A549 (cell line): Measurements from ENCODE around the gene PLCH1. TPM values are rescaled to one million over a fixed set of nuclear protein-coding genes. Genes with fewer than 3 reads are reported as not detected.

Source experiments
- ATAC-seq, 2 experiments: fragments of 200-7000 bp in 1 of 2; fragments of >200 bp in 1 of 2; cut with Nextera tagmentation in 1 of 2; cut with Tn5 transposase in 1 of 2; 3 replicates each; pipeline versions ENCODE4 v1.8.0 to v1.9.1; 2018 to 2020; ENCODE audit warnings: mild to moderate bottlenecking in 1 of 2, moderate library complexity in 1 of 2
- CTCF ChIA-PET: fragments of 300-600 bp; sonication (Branson Sonifier 250); formaldehyde crosslinking; extraction: SDS; loops from one replicate; lab custom pipeline; 2021; ENCODE audit warnings: antibody characterized with exemption, inconsistent platforms; lab: Yijun Ruan, JAX
- POLR2A ChIA-PET: fragments of 350-600 bp; formaldehyde crosslinking; extraction: SDS; loops from one replicate; lab custom pipeline; 2021; ENCODE audit warnings: antibody characterized with exemption, inconsistent platforms; lab: Yijun Ruan, JAX
- DNase-seq, 2 experiments: peaks; one replicate each; pipeline versions ENCODE4 v3.0.0 to v3.0.0-alpha.2; 2011 to 2016; ENCODE audit warnings: low read depth in 1 of 2, low spot score in 1 of 2
- FAIRE-seq: peaks from 2 replicates; lab custom pipeline; 2011; peaks lifted over from hg19 to GRCh38; lab: Jason Lieb, UNC
- H3K27ac ChIP-seq, 2 experiments: fragments of >200 bp; sonication (Bioruptor Twin); formaldehyde crosslinking; 3 replicates each; pipeline ENCODE4 v1.5.1; 2016 to 2017
- H3K4me1 ChIP-seq: fragments of >200 bp; sonication (Bioruptor Twin); formaldehyde crosslinking; 3 replicates; pipeline ENCODE4 v1.6.1; 2016
- H3K4me2 ChIP-seq: fragments of >200 bp; sonication (Bioruptor Twin); formaldehyde crosslinking; 3 replicates; pipeline ENCODE4 v1.6.1; 2016
- H3K4me3 ChIP-seq: fragments of >200 bp; sonication (Bioruptor Twin); formaldehyde crosslinking; 3 replicates; pipeline ENCODE4 v1.5.1; 2016
- H3K9me3 ChIP-seq: fragments of >200 bp; sonication (Bioruptor Twin); formaldehyde crosslinking; 3 replicates; pipeline ENCODE4 v1.6.1; 2016
- CBX2 ChIP-seq: fragments of 200-600 bp; sonication (generic); IDR thresholded peaks from 2 replicates; pipeline ENCODE4 v1.6.1; 2016; ENCODE audit warnings: low read depth, mild to moderate bottlenecking, borderline replicate concordance
- CBX8 ChIP-seq: fragments of 200-600 bp; sonication (generic); IDR thresholded peaks from 2 replicates; pipeline ENCODE4 v1.6.1; 2016
- FOSB ChIP-seq: fragments of 250-450 bp; sonication (Bioruptor Pico); IDR thresholded peaks from 2 replicates; pipeline ENCODE4 v1.5.0; 2020; ENCODE audit warnings: mild to moderate bottlenecking, moderate library complexity
- FOXS1 ChIP-seq: fragments of 250-450 bp; sonication (Bioruptor Pico); IDR thresholded peaks from 2 replicates; pipeline ENCODE4 v1.5.0; 2020; ENCODE audit warnings: mild to moderate bottlenecking, moderate library complexity
- HOXB13 ChIP-seq: fragments of 250-450 bp; sonication (Bioruptor Pico); IDR thresholded peaks from 2 replicates; pipeline ENCODE4 v1.5.0; 2020; ENCODE audit warnings: low read depth, mild to moderate bottlenecking, moderate library complexity
- HOXB5 ChIP-seq: fragments of 250-450 bp; sonication (Bioruptor Pico); IDR thresholded peaks from 2 replicates; pipeline ENCODE4 v1.5.0; 2020; ENCODE audit warnings: mild to moderate bottlenecking, moderate library complexity
- JUNB ChIP-seq: fragments of >200 bp; sonication (Bioruptor Twin); formaldehyde crosslinking; IDR thresholded peaks from 2 replicates; pipeline ENCODE4 v1.6.1; 2016
- KDM5A ChIP-seq: fragments of 200-600 bp; sonication (generic); IDR thresholded peaks from 2 replicates; pipeline ENCODE4 v1.6.1; 2016; ENCODE audit warnings: antibody characterized with exemption, mild to moderate bottlenecking
- MYC ChIP-seq: IDR thresholded peaks from 2 replicates; pipeline ENCODE4 v1.6.1; 2012; ENCODE audit warnings: mild to moderate bottlenecking, inconsistent platforms, low read length, improper control_type of control experiment, borderline replicate concordance
- NR3C1 ChIP-seq: fragments of >200 bp; sonication (Bioruptor Twin); formaldehyde crosslinking; IDR thresholded peaks from 3 replicates; pipeline ENCODE4 v1.6.1; 2017
- PHF8 ChIP-seq: fragments of 200-600 bp; sonication (generic); IDR thresholded peaks from 2 replicates; pipeline ENCODE4 v1.6.1; 2016; ENCODE audit warnings: low read depth, mild to moderate bottlenecking, antibody characterized with exemption, moderate library complexity, borderline replicate concordance
- RAD21 ChIP-seq, 2 experiments: fragments of >200 bp in 1 of 2; sonication (Bioruptor Twin) in 1 of 2; formaldehyde crosslinking in 1 of 2; IDR thresholded peaks in 1 of 2; conservative IDR thresholded peaks in 1 of 2; 2 replicates in 1 of 2; 3 replicates in 1 of 2; pipeline ENCODE4 v1.6.1; 2012 to 2018; ENCODE audit warnings: inconsistent platforms in 1 of 2
- RARB ChIP-seq: fragments of 250-450 bp; sonication (Bioruptor Pico); IDR thresholded peaks from 2 replicates; pipeline ENCODE4 v1.8.0; 2021; ENCODE audit warnings: mild to moderate bottlenecking, moderate library complexity
- ZC3H11A ChIP-seq: fragments of 450-650 bp; IDR thresholded peaks from 2 replicates; pipeline ENCODE4 v1.6.1; 2014; ENCODE audit warnings: antibody characterized with exemption, mild to moderate bottlenecking
- ZNF302 ChIP-seq: fragments of 250-450 bp; sonication (Bioruptor Pico); IDR thresholded peaks from 2 replicates; pipeline ENCODE4 v1.9.0; 2021; ENCODE audit warnings: inconsistent platforms, mild to moderate bottlenecking, moderate library complexity
- WGBS: methylation state at CpG from one replicate; pipeline ENCODE4 v1.1.6; 2017; ENCODE audit errors: missing lambda C conversion rate; 5-methylcytosine and 5-hydroxymethylcytosine counted together
- polyA plus RNA-seq, 4 experiments: library from polyadenylated mRNA; depleted of rRNA in 3 of 4; stranded (reverse); fragments of >200 nt; fragmentation: RNase III in 1 of 4; extraction: RNeasy Plus Mini Kit Qiagen cat#74134 plus additional on column Dnase treatment in 1 of 4; gene quantifications; 2 replicates in 3 of 4; 3 replicates in 1 of 4; pipeline ENCODE4 v1.2.3, GENCODE V29; 2011 to 2017
- TF ChIP-seq, protein P1 (sequence below): fragments of >200 bp; sonication (Bioruptor Twin); formaldehyde crosslinking; IDR thresholded peaks from 3 replicates; pipeline ENCODE4 v1.5.1; 2016
- TF ChIP-seq, protein P2 (sequence below): fragments of 250-450 bp; sonication (Bioruptor Pico); IDR thresholded peaks from 2 replicates; pipeline ENCODE4 v1.5.0; 2021; ENCODE audit warnings: mild to moderate bottlenecking, moderate library complexity, borderline replicate concordance
- TF ChIP-seq, protein P3 (sequence below): IDR thresholded peaks from 2 replicates; pipeline ENCODE4 v1.6.1; 2012; ENCODE audit warnings: low read depth, borderline replicate concordance

PLCH1 gene
- polyA plus RNA-seq, 2 of the 4 experiments (the other 2 are of a cell fraction), result 2.1 to 11.1 TPM

DNA sequence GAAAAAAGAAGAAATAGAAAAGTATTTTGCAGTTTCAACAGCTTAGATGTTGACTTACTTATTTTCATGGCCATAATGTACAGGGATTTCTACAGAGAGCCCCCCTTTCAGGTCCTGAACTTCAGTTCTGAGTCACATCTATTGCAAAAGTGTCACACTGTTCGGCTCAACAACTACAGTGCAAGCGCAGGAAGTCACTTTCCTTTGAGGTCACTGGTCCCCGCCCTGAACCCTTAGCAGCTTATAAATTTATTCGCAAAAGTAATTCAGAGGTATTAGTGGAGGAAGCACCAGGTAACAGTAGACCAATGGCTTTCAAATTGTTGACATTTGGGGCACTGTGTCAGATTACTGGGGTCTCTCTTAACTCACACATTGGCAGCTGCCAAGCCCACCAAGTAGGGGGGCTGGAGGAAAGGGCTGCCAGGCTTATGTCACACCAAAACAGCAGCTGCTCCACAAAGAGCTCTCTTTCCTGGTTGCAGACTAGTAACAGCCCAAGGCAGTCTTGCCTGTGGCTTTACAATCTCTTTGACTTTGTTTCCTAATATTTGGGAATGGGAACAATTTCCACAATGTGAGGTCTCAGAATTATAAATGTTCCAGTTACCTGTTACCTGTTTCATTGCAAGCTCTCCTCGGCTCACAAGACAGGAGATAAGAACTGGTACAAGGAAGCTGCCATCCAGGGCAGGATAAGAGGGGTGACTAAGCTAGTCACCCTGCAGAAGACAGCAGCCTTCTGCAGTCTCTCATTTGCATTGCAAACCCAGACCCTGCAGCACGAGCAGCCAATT is 321.1 kb downstream of the PLCH1 start:
- no peak overlapping the region for H3K27ac ChIP-seq
- CTCF ChIA-PET, result no interaction called here
- H3K4me2 ChIP-seq, result no peak overlapping the region
- FAIRE-seq (no peak), DNase-seq (no peak)
- 0 out of 3 replicates have a peak, but pooled peaks cover 3% of the 10 kb centered on the region for H3K9me3 ChIP-seq
- WGBS, result 60% methylated on average over 6 of the region's 6 CpGs
- H3K4me3 ChIP-seq, result no peak overlapping the region
- no peaks in the 10 kb centered on the region for H3K4me1 ChIP-seq
- no peak for TF ChIP-seq RAD21 (conservative IDR thresholded peaks at IDR 0.05 in 1 of 2, IDR thresholded peaks at IDR 0.05 in 1 of 2)
- no peak for TF ChIP-seq CBX2
- TF ChIP-seq, protein P1, sequence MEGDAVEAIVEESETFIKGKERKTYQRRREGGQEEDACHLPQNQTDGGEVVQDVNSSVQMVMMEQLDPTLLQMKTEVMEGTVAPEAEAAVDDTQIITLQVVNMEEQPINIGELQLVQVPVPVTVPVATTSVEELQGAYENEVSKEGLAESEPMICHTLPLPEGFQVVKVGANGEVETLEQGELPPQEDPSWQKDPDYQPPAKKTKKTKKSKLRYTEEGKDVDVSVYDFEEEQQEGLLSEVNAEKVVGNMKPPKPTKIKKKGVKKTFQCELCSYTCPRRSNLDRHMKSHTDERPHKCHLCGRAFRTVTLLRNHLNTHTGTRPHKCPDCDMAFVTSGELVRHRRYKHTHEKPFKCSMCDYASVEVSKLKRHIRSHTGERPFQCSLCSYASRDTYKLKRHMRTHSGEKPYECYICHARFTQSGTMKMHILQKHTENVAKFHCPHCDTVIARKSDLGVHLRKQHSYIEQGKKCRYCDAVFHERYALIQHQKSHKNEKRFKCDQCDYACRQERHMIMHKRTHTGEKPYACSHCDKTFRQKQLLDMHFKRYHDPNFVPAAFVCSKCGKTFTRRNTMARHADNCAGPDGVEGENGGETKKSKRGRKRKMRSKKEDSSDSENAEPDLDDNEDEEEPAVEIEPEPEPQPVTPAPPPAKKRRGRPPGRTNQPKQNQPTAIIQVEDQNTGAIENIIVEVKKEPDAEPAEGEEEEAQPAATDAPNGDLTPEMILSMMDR, result no peak
- TF ChIP-seq HOXB13, result no peak
- TF ChIP-seq ZC3H11A, result no peak
- TF ChIP-seq KDM5A, result no peak
- TF ChIP-seq NR3C1, result no peak
- TF ChIP-seq ZNF302 (CRISPR knock-in tag), result no peak
- TF ChIP-seq MYC, result no peak
- no peak for TF ChIP-seq HOXB5 (CRISPR knock-in tag)
- TF ChIP-seq, protein P2, sequence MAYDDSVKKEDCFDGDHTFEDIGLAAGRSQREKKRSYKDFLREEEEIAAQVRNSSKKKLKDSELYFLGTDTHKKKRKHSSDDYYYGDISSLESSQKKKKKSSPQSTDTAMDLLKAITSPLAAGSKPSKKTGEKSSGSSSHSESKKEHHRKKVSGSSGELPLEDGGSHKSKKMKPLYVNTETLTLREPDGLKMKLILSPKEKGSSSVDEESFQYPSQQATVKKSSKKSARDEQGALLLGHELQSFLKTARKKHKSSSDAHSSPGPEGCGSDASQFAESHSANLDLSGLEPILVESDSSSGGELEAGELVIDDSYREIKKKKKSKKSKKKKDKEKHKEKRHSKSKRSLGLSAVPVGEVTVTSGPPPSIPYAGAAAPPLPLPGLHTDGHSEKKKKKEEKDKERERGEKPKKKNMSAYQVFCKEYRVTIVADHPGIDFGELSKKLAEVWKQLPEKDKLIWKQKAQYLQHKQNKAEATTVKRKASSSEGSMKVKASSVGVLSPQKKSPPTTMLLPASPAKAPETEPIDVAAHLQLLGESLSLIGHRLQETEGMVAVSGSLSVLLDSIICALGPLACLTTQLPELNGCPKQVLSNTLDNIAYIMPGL (CRISPR knock-in tag), result no peak
- no peak for TF ChIP-seq FOXS1 (CRISPR knock-in tag)
- no peak for TF ChIP-seq PHF8
- TF ChIP-seq JUNB, result no peak
- TF ChIP-seq, protein P3, sequence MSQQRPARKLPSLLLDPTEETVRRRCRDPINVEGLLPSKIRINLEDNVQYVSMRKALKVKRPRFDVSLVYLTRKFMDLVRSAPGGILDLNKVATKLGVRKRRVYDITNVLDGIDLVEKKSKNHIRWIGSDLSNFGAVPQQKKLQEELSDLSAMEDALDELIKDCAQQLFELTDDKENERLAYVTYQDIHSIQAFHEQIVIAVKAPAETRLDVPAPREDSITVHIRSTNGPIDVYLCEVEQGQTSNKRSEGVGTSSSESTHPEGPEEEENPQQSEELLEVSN, result no peak
- TF ChIP-seq, all 56 proteins: peak for 0
- POLR2A ChIA-PET, result no interaction called here
- 0 out of 6 replicates have a peak, but pooled peaks of 1 of the 2 experiments have one; percentile 34 for ATAC-seq

DNA sequence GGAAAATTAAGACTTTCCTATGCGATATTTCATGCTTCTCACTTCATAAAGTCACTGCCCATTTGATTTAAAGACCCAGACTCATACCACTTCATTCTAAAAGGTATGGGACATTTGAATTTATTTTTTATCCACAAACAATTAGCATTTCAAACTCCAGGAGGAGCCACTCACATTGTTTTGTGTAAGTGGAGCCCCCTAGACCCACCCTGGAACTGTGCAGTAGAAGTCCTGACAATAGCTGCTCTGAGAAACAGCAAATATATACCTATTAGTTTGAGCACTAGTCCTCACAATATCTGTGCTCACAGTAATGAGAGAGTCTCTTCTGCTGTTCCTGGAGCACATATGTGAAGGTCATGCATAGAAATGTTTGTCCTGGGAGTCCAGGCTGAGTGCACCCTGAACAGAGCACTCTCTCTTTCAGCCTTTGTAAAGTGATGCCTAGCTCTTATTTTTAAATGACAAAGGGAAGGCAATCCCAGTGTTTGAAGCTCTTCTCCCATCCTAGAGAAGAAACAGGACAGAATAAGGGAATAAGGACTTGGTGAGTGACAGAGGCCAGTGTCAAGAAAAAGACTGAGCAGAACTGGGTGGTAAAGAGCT is 323.9 kb downstream of the PLCH1 start:
- peaks cover 19% of the 10 kb centered on the region for H3K4me1 ChIP-seq
- DNase-seq (no peak), FAIRE-seq (no peak), ATAC-seq (no peak)
- POLR2A ChIA-PET, result no interaction called here
- H3K4me2 ChIP-seq, result no peak overlapping the region
- TF ChIP-seq, protein P3, result no peak
- TF ChIP-seq FOSB (no peak), RARB (CRISPR knock-in tag) (no peak), CBX8 (no peak)
- 79% methylated on average over 1 of the region's 1 CpG for WGBS
- no peak overlapping the region for H3K4me3 ChIP-seq
- no peaks in the 10 kb centered on the region for H3K9me3 ChIP-seq
- CTCF ChIA-PET, result interaction anchor here (1.2 kb wide), 1 partner anchor 13 kb away, joined by 3 read pairs; no protein-coding TSS in a partner anchor
- H3K27ac ChIP-seq, result no peak overlapping the region
